H1 (cell line): Measurements from ENCODE around the gene CCDC138. TPM values are rescaled to one million over a fixed set of nuclear protein-coding genes. Genes with fewer than 3 reads are reported as not detected.

ENCODE experiments used
- CTCF ChIA-PET: fragments of 300-600 bp; sonication (Branson Sonifier 250); formaldehyde crosslinking; loops from one replicate; lab custom pipeline; 2021; ENCODE audit not compliant: partially characterized antibody; lab: Charles Lee
- POLR2A ChIA-PET: fragments of 300-600 bp; sonication (Branson Sonifier 250); formaldehyde crosslinking; loops from one replicate; lab custom pipeline; 2021; ENCODE audit warnings: inconsistent platforms; ENCODE audit not compliant: partially characterized antibody; lab: Charles Lee
- DNase-seq, 2 experiments: peaks; one replicate each; pipeline versions ENCODE4 v3.0.0 to v3.0.0-alpha.2; 2010 to 2022; ENCODE audit warnings: low spot score in 2 of 2, low read depth in 1 of 2, mixed read lengths in 1 of 2
- FAIRE-seq: peaks from 2 replicates; lab custom pipeline; 2011; peaks lifted over from hg19 to GRCh38; lab: Jason Lieb, UNC
- H2AFZ ChIP-seq: 2 replicates; pipeline ENCODE4 v1.8.1; 2012; ENCODE audit warnings: low read length, inconsistent platforms
- H2AK5ac ChIP-seq: 2 replicates; pipeline ENCODE4 v1.6.1; 2013; ENCODE audit warnings: low read depth, low read length
- H2BK120ac ChIP-seq: replicated peaks from 2 replicates; pipeline ENCODE3; 2013; ENCODE audit warnings: low read depth, low read length, inconsistent platforms
- H2BK12ac ChIP-seq: 2 replicates; pipeline ENCODE4 v1.6.1; 2013; ENCODE audit warnings: low read depth, low read length
- H2BK15ac ChIP-seq: 2 replicates; pipeline ENCODE4 v1.6.1; 2013; ENCODE audit warnings: low read length
- H2BK20ac ChIP-seq: 2 replicates; pipeline ENCODE4 v1.6.1; 2013; ENCODE audit warnings: low read length
- H2BK5ac ChIP-seq: 2 replicates; pipeline ENCODE4 v1.6.1; 2013; ENCODE audit warnings: low read depth, low read length
- H3K14ac ChIP-seq: 2 replicates; pipeline ENCODE4 v1.6.1; 2013; ENCODE audit warnings: inconsistent platforms; ENCODE audit not compliant: insufficient read length
- H3K18ac ChIP-seq: 2 replicates; pipeline ENCODE4 v1.6.1; 2013; ENCODE audit warnings: low read length; ENCODE audit errors: extremely low read depth
- H3K23ac ChIP-seq: 2 replicates; pipeline ENCODE4 v1.6.1; 2013; ENCODE audit warnings: inconsistent platforms; ENCODE audit not compliant: insufficient read length
- H3K23me2 ChIP-seq: 2 replicates; pipeline ENCODE4 v1.6.1; 2013; ENCODE audit warnings: low read depth, low read length
- H3K27ac ChIP-seq: 2 replicates; pipeline ENCODE4 v1.6.1; 2011; ENCODE audit warnings: low read depth, low read length, inconsistent platforms
- H3K27me3 ChIP-seq, 4 experiments: replicated peaks in 1 of 4; 1 replicate in 1 of 4; 2 replicates in 3 of 4; pipeline versions ENCODE4 v1.6.1 to v1.8.1; 2011 to 2013; ENCODE audit warnings: low read length in 3 of 4, mild to moderate bottlenecking in 3 of 4, inconsistent platforms in 2 of 4, mixed read lengths in 2 of 4, moderate library complexity in 1 of 4; ENCODE audit not compliant: control insufficient read depth in 3 of 4, insufficient read depth in 3 of 4; ENCODE audit errors: extremely low read depth in 1 of 4
- H3K36me3 ChIP-seq, 4 experiments: 2 replicates each; pipeline versions ENCODE4 v1.6.1 to v1.8.1; 2011 to 2013; ENCODE audit warnings: mild to moderate bottlenecking in 4 of 4, low read length in 3 of 4, moderate library complexity in 2 of 4, control low read depth in 1 of 4, inconsistent platforms in 1 of 4; ENCODE audit not compliant: insufficient read depth in 4 of 4, control insufficient read depth in 2 of 4
- H3K4ac ChIP-seq: replicated peaks from 2 replicates; pipeline ENCODE3; 2013; ENCODE audit warnings: low read length, low read depth, mixed read lengths, inconsistent platforms; ENCODE audit not compliant: insufficient read length
- H3K4me1 ChIP-seq, 4 experiments: replicated peaks in 1 of 4; 1 replicate in 1 of 4; 2 replicates in 3 of 4; pipeline versions ENCODE4 v1.6.1 to v1.8.1; 2011 to 2013; ENCODE audit warnings: low read length in 3 of 4, inconsistent platforms in 2 of 4, mixed read lengths in 1 of 4; ENCODE audit not compliant: insufficient read depth in 4 of 4, control insufficient read depth in 3 of 4
- H3K4me2 ChIP-seq, 2 experiments: 2 replicates each; pipeline versions ENCODE4 v1.6.1 to v1.8.1; 2011 to 2013; ENCODE audit warnings: low read depth in 2 of 2, low read length in 2 of 2, control low read depth in 1 of 2, inconsistent platforms in 1 of 2, mild to moderate bottlenecking in 1 of 2; ENCODE audit not compliant: insufficient read depth in 1 of 2
- H3K4me3 ChIP-seq, 4 experiments: fragments of 200-600, 300-600 bp in 1 of 4; sonication (generic), shearing (Covaris generic), sonication (Bioruptor Twin) in 1 of 4; 2 replicates each; pipeline versions ENCODE4 v1.5.1 to v1.8.1; 2011 to 2016; ENCODE audit warnings: low read length in 4 of 4, low read depth in 3 of 4, control low read depth in 2 of 4, inconsistent platforms in 2 of 4, mild to moderate bottlenecking in 2 of 4, mixed read lengths in 1 of 4, moderate library complexity in 1 of 4; ENCODE audit not compliant: insufficient read depth in 2 of 4; ENCODE audit errors: extremely low read depth in 1 of 4
- H3K56ac ChIP-seq: replicated peaks from 2 replicates; pipeline ENCODE3; 2013; ENCODE audit warnings: low read depth, mild to moderate bottlenecking, mixed read lengths, low read length, inconsistent platforms; ENCODE audit not compliant: insufficient read length
- H3K79me1 ChIP-seq: 2 replicates; pipeline ENCODE4 v1.6.1; 2013; ENCODE audit warnings: low read depth, low read length, control low read depth
- H3K79me2 ChIP-seq, 2 experiments: 2 replicates each; pipeline versions ENCODE4 v1.6.1 to v1.8.1; 2012 to 2013; ENCODE audit warnings: low read length in 2 of 2, mild to moderate bottlenecking in 2 of 2, inconsistent platforms in 1 of 2; ENCODE audit not compliant: insufficient read depth in 2 of 2, control insufficient read depth in 1 of 2
- H3K9ac ChIP-seq, 4 experiments: replicated peaks in 1 of 4; 1 replicate in 1 of 4; 2 replicates in 3 of 4; pipeline versions ENCODE4 v1.6.1 to v1.8.1; 2011 to 2013; ENCODE audit warnings: low read depth in 3 of 4, low read length in 3 of 4, control low read depth in 2 of 4, mild to moderate bottlenecking in 2 of 4, moderate library complexity in 2 of 4, inconsistent platforms in 1 of 4; ENCODE audit errors: extremely low read depth in 1 of 4
- H3K9me3 ChIP-seq, 2 experiments: 2 replicates each; pipeline versions ENCODE4 v1.6.1 to v1.8.1; 2012 to 2013; ENCODE audit warnings: mild to moderate bottlenecking in 2 of 2, moderate library complexity in 2 of 2, control low read depth in 1 of 2, inconsistent platforms in 1 of 2, low read depth in 1 of 2, low read length in 1 of 2, mixed read lengths in 1 of 2; ENCODE audit not compliant: insufficient read depth in 2 of 2
- H4K20me1 ChIP-seq, 2 experiments: replicated peaks in 1 of 2; 2 replicates each; pipeline versions ENCODE3 to v1.8.1; 2011 to 2013; ENCODE audit warnings: inconsistent platforms in 2 of 2, low read length in 2 of 2, mild to moderate bottlenecking in 1 of 2; ENCODE audit not compliant: insufficient read depth in 2 of 2, control insufficient read depth in 1 of 2
- H4K5ac ChIP-seq: 2 replicates; pipeline ENCODE4 v1.6.1; 2013; ENCODE audit warnings: low read length, low read depth, mixed read lengths, inconsistent platforms; ENCODE audit not compliant: insufficient read length
- H4K8ac ChIP-seq: 2 replicates; pipeline ENCODE4 v1.8.0; 2013; ENCODE audit warnings: mild to moderate bottlenecking, moderate library complexity, low read length, inconsistent platforms; ENCODE audit not compliant: insufficient read depth; ENCODE audit errors: extremely low read depth
- H4K91ac ChIP-seq: replicated peaks from 2 replicates; pipeline ENCODE3; 2013; ENCODE audit warnings: low read length, mixed read lengths, inconsistent platforms; ENCODE audit not compliant: insufficient read length
- RNF2 ChIP-seq: fragments of 200-900, 300-1000 bp; sonication (generic); IDR thresholded peaks from 2 replicates; pipeline ENCODE4 v1.7.1; 2016; ENCODE audit warnings: borderline replicate concordance, low read depth, mild to moderate bottlenecking, antibody characterized with exemption, low read length; ENCODE audit not compliant: poor library complexity, severe bottlenecking; ENCODE audit errors: missing control alignments
- WGBS, 2 experiments: shearing (Covaris generic) in 1 of 2; methylation state at CpG; one replicate each; pipeline versions ENCODE4 v1.1.6 to v1.1.7; 2013 to 2015; ENCODE audit warnings: low lambda C conversion rate in 2 of 2, mixed read lengths in 2 of 2, inconsistent platforms in 1 of 2, low coverage in 1 of 2, missing lambda C conversion rate in 1 of 2; ENCODE audit not compliant: insufficient replicate concordance in 2 of 2, insufficient coverage in 1 of 2, insufficient read length in 1 of 2; ENCODE audit errors: extremely low coverage in 1 of 2, missing lambda C conversion rate in 1 of 2; 5-methylcytosine and 5-hydroxymethylcytosine counted together
- polyA plus RNA-seq, 7 experiments: library from polyadenylated mRNA; depleted of rRNA in 3 of 7; stranded (reverse) in 5 of 7; unstranded in 2 of 7; fragments of >200 nt in 5 of 7; fragments of 200-250 nt in 2 of 7; gene quantifications; 1 replicate in 5 of 7; 2 replicates in 1 of 7; 4 replicates in 1 of 7; pipeline versions ENCODE4 v1.2.1 to v1.2.3, GENCODE V29; 2011 to 2013; ENCODE audit warnings: missing spikeins in 2 of 7, mixed read lengths in 2 of 7
- total RNA-seq: library from RNA; stranded (reverse); fragmentation: NEBNext Ultra II Directional; extraction: Animal tissue kit (Norgen Biotek cat#: 25700); gene quantifications from 2 replicates; pipeline ENCODE4 v1.2.1, GENCODE V29; 2021

The CCDC138 gene
- total and polyA plus RNA-seq, 2 of the 8 experiments (the other 6 are each of a cell fraction or from before 2014, with no cell fraction given), result 8.3 to 29.8 TPM

GRCh38 chr2:108910541-108911396 lies 124.2 kb downstream of the CCDC138 start:
- no peak overlapping the region; the same call in 1 of the 2 replicates for H2BK5ac ChIP-seq
- no peak overlapping the region for H2BK15ac ChIP-seq
- H2BK12ac ChIP-seq, result no peak overlapping the region
- no peak overlapping the region for H3K27ac ChIP-seq
- no peak for TF ChIP-seq RNF2
- no peak overlapping the region for H3K4me2 ChIP-seq
- H3K14ac ChIP-seq, result no peak overlapping the region
- H3K18ac ChIP-seq, result no peak overlapping the region
- peak in 1 of 2 experiments; percentile 31 for DNase-seq
- no peaks in the 10 kb centered on the region for H3K36me3 ChIP-seq
- H3K23ac ChIP-seq, result no peak overlapping the region
- no peaks in the 10 kb centered on the region for H4K20me1 ChIP-seq
- 87% methylated on average over 19 of the region's 20 CpGs; no CpG with 5 or more reads in 1 of the 2 experiments for WGBS, 2 experiments
- H4K8ac ChIP-seq, result no peak overlapping the region
- no peaks in the 10 kb centered on the region for H3K27me3 ChIP-seq
- H3K79me1 ChIP-seq, result no peaks in the 10 kb centered on the region
- H3K56ac ChIP-seq, result no peak overlapping the region
- no peak overlapping the region for H3K4me3 ChIP-seq
- H4K91ac ChIP-seq, result no peak overlapping the region
- H3K4ac ChIP-seq, result no peak overlapping the region
- no peak overlapping the region for H2BK20ac ChIP-seq
- CTCF ChIA-PET, result interaction anchor here (3.6 kb wide), 1 partner anchor 17 kb away, joined by 15 read pairs; no protein-coding TSS in a partner anchor
- no peak overlapping the region for H4K5ac ChIP-seq
- H2BK120ac ChIP-seq, result no peak overlapping the region
- POLR2A ChIA-PET, result no interaction called here
- FAIRE-seq, result no peak
- no peaks in the 10 kb centered on the region for H3K23me2 ChIP-seq
- no peaks in the 10 kb centered on the region for H3K4me1 ChIP-seq
- H3K79me2 ChIP-seq, result no peaks in the 10 kb centered on the region
- no peak overlapping the region for H2AFZ ChIP-seq
- no peaks in the 10 kb centered on the region for H3K9me3 ChIP-seq
- H3K9ac ChIP-seq, result no peak overlapping the region
- H2AK5ac ChIP-seq, result no peak overlapping the region
